ENCODE measurements around the gene TIAM1.

DNA sequence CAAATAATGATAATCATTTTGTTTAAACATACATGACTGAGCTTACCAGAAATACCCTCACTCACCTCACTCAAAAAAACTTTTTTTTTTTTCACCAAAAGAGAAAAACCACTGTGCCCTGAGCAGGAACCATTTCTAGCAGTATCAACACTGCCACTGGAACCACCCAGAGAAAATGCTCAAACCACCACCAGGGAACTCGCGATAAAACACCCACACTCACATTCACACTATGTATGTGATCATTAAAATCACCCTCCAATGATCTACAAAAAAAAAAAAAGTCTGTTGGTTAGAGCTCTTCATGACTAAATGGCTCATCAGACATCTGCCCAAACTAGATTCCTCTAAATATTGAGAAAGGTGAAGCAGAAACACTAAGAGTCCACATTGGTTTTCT, 11.5 kb downstream of the TIAM1 start:
- TF ChIP-seq, protein P1, sequence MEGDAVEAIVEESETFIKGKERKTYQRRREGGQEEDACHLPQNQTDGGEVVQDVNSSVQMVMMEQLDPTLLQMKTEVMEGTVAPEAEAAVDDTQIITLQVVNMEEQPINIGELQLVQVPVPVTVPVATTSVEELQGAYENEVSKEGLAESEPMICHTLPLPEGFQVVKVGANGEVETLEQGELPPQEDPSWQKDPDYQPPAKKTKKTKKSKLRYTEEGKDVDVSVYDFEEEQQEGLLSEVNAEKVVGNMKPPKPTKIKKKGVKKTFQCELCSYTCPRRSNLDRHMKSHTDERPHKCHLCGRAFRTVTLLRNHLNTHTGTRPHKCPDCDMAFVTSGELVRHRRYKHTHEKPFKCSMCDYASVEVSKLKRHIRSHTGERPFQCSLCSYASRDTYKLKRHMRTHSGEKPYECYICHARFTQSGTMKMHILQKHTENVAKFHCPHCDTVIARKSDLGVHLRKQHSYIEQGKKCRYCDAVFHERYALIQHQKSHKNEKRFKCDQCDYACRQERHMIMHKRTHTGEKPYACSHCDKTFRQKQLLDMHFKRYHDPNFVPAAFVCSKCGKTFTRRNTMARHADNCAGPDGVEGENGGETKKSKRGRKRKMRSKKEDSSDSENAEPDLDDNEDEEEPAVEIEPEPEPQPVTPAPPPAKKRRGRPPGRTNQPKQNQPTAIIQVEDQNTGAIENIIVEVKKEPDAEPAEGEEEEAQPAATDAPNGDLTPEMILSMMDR (IDR thresholded peaks at IDR 0.05; ENCODE audit: low read depth, low read length) = no peak
- no peak for TF ChIP-seq POLR2A (IDR thresholded peaks at IDR 0.05; ENCODE audit: extremely low read depth, insufficient read length)
- no peak for TF ChIP-seq MYC (IDR thresholded peaks at IDR 0.05; ENCODE audit: low read depth, low read length)
- TF ChIP-seq, protein P2, sequence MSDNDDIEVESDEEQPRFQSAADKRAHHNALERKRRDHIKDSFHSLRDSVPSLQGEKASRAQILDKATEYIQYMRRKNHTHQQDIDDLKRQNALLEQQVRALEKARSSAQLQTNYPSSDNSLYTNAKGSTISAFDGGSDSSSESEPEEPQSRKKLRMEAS (IDR thresholded peaks at IDR 0.05; ENCODE audit: low read depth, low read length) = no peak
